NT2/D1 (cell line): ENCODE results near the gene OASL.

Source experiments
- SUZ12 ChIP-seq: IDR thresholded peaks from 2 replicates; pipeline ENCODE4 v1.6.1; 2011; ENCODE audit not compliant: insufficient read length, insufficient read depth; ENCODE audit errors: extremely low read depth
- YY1 ChIP-seq: IDR thresholded peaks from 2 replicates; pipeline ENCODE4 v1.6.1; 2011; ENCODE audit not compliant: insufficient read length, insufficient read depth

- TF ChIP-seq SUZ12 (no peak), YY1 (no peak)
Measured at GRCh38 chr12:120979220-120979861, 59.7 kb downstream of the OASL start.
